Measurements from ENCODE around the gene RBM34. TPM values are rescaled to one million over a fixed set of nuclear protein-coding genes. Genes with fewer than 3 reads are reported as not detected.
"Not testable (repeated sequence)": the region's sequence is repeated elsewhere in the genome, so short reads cannot be mapped to it uniquely, and the experiment has no call there.

RBM34 gene
- 10 to 100 TPM; 74.8 to 85.1 (median 75.9) TPM for polyA plus RNA-seq (ENCODE audit: insufficient read length in 3 of 3)

DNA sequence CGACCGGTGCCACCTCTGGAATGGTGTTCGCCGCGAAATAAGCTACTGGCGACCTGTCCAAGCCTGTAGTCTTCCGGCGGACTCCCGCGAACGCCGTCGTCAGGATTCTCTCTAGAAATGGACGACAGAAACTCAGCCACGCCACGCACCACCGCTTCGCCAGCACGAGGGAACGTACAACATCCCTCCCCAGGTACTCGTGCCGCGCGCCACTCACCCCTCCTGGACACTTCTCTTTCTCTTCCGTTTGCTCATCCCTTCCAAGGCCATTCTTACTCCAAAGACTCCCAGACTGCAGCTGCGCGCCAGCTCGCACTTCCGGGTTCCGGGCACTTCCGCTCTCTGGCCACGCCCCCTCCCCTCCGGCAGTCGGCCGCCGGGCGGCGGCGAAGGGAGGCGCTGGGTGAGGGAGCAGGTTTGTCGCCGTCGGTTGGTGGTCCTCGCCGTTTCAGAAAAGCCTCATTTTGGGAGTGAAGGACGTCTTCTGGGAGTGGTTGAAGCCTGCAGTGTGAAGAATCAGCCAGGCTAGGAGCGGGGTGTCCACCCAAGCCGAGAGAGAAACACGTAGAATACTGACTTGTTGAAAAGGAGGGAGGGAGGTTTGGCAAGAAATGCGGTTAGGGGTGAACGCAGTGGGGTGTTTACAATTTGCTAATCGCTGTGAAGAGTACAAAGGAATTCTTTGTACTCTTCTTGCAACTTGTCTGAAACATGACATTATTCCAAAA, at the start of gene RBM34:
Gene RBM34 (minus strand): TSS at position 294 of the 728 bp plus-strand sequence. CDS start 24 bp downstream, at position 270.
- DNase-seq (ENCODE audit: low read depth in 3 of 3, low spot score in 2 of 3): peak; percentile 81 to 85 (median 83)

DNA sequence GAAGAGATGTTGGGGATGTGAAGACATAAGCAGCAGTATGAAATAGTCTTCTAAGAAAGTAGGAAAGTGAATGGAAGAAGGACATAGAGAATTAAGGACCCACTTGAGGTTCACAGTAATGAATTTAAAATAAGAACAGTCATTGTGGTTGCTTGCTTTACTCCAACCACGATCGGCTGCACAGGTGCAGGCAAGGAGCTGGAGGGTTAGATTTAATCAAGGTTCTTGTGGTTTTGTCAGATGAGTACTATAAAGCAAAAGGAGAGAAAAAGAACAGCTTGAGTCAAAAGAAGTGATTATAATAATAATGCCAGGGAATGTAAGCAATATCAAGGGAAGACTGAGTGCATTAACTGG, 46.1 kb upstream of the RBM34 start:
- no peak for DNase-seq (ENCODE audit: low read depth in 3 of 3, low spot score in 2 of 3)

- DNase-seq (ENCODE audit: low read depth in 3 of 3, low spot score in 2 of 3): no peak
Measured at GRCh38 chr1:235206533-235207208, 45.6 kb upstream of the RBM34 start.

DNA sequence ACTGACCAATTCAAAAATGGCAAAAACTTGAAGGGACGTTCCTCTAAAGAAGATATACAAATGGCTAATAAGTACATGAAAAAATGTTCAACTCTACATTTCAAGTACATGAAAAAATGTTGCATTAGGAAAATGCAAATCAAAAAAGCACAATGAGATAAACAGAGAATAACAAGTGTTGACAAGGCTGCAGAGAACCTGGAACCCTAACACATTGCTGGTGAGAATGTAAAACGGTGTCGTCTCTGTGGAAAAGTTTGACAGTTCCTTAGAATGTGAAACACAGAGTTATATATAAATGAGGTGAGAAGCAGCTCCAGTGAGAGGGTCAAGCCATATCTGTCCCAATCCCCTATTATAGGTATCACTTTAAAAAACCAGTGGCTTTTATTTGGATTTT, 44.6 kb upstream of the RBM34 start:
- DNase-seq (ENCODE audit: low read depth in 3 of 3, low spot score in 2 of 3): no peak

DNA sequence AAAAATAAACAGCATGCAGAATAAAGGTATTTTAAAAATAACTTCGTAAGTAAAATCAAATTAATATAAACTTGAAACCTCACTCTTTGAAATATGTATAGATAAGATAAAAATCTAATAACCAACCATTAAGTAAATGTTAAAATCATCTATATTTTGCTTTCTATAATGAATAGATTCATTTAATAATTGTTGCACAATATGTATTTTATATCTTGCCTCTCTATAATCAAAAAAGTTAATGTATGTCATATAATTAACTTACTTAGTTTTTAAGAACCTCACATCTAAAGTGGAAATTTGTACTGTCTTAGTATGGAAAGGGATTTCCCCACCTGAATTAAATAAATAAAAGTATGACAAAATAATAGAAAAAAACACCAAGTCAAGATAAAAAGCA, 42.4 kb upstream of the RBM34 start:
- no peak for DNase-seq (ENCODE audit: low read depth in 3 of 3, low spot score in 2 of 3)

- DNase-seq (ENCODE audit: low read depth in 3 of 3, low spot score in 2 of 3): not testable (repeated sequence)
Measured at GRCh38 chr1:235202447-235202846, 41.4 kb upstream of the RBM34 start.

- DNase-seq (ENCODE audit: low read depth in 3 of 3, low spot score in 2 of 3): no peak
Measured at GRCh38 chr1:235199441-235199840, 38.4 kb upstream of the RBM34 start.

DNA sequence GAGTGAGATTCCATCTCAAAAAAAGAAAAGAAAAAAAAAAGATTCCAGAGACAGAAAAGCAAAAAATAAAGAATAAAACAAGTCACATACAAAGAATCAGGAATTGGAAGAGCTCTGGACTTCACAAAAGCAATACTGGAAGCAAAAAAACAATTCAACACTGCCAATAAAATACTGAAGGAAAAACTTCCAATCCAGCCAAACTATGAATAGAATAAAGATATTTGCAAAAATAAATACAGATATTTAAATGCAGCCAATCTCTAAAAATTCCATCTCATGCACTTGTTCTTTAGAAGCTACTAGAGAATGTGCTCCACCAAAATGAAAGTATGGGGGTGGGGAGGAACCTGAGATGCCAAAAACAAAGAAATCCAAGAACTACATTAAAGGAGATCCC, 29.4 kb upstream of the RBM34 start:
- no peak for DNase-seq (ENCODE audit: low read depth in 3 of 3, low spot score in 2 of 3)

DNA sequence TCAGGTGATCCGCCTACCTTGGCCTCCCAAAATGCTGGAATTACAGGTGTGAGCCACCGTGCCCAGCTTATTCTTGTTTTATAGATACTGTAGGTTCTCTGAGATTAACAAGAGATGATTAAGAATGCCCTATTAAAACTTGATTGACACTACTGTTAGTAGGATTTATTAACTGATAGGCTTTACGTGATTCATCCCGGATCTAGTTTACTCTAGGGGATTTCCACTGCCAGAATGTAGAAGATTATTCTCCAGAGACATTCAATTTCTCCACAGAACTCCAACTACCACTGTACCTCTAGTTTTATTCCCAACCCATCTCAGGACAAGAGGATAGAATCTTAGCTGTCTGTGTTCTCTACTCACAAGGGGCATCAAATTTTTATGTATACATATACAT, 26.3 kb upstream of the RBM34 start:
- no peak for DNase-seq (ENCODE audit: low read depth in 3 of 3, low spot score in 2 of 3)

DNA sequence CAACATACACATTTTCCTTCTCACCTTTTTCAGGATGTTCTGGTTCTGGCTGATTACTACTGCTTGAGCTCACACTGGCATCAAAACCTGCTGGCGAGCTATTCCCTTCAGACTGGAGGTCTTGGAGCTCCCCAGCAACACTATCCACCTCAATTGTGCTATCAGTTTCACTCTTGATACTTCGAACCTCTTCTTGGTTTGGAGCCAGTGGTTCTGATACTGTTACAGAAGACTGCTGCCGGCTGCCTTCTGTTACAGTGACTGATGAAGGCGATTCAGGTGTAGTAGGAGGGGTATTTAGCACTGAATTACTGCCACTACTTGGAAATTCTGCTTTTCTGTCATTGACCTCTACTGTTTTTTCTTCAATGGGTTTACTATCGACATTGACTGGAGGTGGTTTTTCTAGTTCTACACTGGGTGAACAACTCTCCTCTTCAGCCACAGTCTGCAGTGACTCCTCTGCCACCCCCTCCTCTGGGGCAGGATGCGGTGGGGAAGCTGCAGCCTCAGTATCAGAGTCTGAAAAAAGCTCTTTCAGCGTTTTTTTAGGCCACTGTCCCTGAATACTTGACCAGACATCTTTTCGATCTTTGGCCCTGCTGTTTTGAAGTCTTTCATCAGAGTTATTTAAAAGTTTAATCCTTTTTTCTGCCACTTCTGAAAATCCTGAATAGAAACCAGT, 20.7 kb upstream of the RBM34 start:
- DNase-seq (ENCODE audit: low read depth in 3 of 3, low spot score in 2 of 3): no peak

DNA sequence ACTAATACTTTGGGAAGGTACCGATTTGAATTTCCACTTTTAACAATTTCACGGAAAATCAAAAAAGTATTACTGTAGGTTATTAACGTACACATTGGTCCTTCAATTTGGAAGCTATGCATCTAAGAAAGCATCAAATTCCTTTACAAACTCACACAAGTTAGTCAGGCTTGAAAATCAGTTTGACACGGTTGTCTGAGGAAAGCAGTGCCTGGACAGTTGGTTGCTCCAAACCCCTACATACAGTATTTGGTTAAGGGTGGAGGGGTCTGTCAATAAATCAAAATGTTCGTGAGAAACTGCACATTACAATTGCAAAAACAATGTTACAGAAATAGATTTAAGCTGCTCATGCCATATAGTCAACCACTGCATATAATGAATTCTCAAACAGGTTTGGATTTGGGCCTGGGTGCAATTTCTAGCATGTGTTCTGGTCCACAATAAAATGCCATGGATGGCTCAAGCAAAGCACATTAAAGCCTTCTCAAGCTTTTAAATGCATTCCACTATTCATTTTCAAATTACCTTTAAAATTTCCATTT, 19.9 kb upstream of the RBM34 start:
- no peak for DNase-seq (ENCODE audit: low read depth in 3 of 3, low spot score in 2 of 3)

- no peak for DNase-seq (ENCODE audit: low read depth in 3 of 3, low spot score in 2 of 3)
Measured at GRCh38 chr1:235176486-235176885, 15.4 kb upstream of the RBM34 start.

GRCh38 chr1:235169986-235170385, 8.9 kb upstream of the RBM34 start:
- DNase-seq (ENCODE audit: low read depth in 3 of 3, low spot score in 2 of 3): no peak

DNA sequence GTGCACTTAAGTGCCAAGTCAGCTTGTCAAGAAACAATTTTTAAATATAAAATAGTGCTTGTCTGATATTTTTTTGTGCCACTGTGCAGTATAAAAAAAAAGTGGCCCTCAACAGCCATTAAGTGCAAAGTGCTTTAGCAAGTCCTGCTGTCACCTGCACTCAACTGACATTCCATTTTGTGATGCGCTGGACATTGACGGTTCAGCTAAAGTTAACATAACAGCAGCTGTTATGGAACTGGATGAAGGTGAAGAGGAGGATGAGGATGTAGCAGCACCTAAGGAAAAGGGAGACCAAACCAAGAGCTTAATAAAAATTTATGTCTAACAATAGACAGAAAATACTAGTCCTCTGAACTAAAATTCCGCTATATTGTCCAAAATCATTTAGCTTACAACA, 7.3 kb upstream of the RBM34 start:
- DNase-seq (ENCODE audit: low read depth in 3 of 3, low spot score in 2 of 3): no peak

DNA sequence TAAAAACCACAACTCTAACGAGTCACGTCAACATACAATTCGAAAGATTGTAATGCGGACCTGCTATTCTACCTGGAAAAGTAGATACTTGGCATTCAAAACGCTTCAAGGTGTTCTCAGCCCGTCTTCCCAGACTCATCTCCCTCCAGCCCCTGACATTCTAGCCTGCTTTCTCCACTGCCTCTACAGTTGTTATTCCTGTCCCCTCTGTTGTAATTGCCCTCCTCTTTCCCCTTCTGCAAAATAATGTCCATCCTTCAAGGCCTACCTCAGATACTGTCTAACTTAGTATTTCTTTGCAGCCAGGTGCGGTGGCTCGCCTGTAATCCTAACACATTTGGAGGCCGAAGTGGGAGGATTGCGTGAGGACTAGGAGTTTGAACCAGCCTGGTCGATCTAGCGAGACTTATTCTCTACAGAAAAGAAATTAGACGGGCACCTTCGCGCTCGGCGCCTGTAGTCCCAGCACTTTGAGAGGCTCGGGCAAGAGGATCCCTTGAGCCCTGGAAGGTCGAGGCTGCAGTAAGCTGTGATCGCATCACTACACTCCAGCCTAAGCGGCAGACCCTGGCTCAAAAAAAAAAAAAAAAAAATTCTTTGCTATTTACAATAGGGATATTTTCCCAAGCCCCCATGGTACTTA, 756 bp upstream of the RBM34 start:
- DNase-seq (ENCODE audit: low read depth in 3 of 3, low spot score in 2 of 3): no peak

DNA sequence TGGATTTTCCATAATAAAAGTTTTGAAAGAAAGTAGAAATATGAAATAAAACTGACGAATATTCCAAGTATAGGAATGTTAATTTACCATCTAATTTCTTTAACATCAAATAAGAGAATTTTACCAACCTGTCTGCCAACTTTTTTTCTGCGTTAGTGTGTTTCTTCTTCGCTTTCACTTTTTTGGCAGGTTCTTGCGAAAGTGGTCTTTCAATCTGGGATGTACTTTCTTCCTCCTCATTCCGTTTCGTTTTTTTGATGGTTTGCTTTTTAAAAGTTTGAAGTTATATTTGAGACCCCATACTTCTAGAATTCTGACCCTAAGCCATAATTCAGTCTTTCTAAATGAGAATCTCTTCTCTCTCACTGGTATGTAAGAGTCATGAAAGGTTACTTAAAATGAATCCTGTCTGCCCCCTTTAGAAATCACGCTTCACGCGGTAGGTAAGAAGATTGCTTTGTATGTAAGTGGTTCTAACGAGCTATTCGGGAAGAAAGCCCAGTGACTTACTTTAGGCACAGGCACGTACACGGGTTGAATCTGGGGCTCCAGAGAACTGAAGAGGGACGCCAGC, 580 bp downstream of the RBM34 start:
- peak in 1 of 3 donors; percentile 24 for DNase-seq (ENCODE audit: low read depth in 3 of 3, low spot score in 2 of 3)

- DNase-seq (ENCODE audit: low read depth in 3 of 3, low spot score in 2 of 3): not testable (repeated sequence)
Measured at GRCh38 chr1:235159930-235160329, 1.1 kb downstream of the RBM34 start.

DNA sequence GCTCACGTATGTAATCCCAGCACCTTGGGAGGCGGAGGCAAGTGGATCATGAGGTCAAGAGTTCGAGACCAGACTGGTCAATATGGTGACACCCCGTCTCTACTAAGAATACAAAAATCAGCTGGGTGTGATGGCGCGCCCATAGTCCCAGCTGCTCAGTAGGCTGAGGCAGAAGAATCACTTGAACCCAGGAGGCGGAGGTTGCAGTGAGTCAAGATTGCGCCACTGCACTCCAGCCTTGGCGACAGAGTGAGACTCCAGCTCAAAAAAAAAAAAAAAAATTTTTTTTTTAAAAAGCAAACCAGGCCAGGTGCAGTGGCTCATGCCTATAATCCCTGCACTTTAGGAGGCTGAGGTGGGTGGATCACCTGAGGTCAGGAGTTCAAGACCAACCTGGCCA, 1.8 kb downstream of the RBM34 start:
- not testable (repeated sequence) for DNase-seq (ENCODE audit: low read depth in 3 of 3, low spot score in 2 of 3)

DNA sequence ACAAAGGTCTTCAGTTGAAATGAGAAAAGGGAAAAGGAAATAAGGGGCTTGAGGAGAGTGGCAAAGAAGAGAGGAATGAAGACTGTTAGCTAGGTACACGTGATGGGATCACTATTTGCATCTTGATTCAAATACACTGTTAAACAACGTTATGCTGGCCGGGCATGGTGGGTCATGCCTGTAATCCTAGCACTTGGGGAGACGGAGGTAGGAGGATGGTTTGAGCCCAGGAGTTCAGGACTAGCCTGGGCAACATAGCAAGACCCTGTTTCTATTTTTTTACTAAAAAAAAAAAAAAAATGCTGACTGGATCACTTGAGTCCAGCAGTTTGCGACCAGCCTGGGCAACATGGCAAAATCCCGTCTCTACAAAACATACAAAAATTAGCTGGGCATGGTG, 2.4 kb downstream of the RBM34 start:
- no peak for DNase-seq (ENCODE audit: low read depth in 3 of 3, low spot score in 2 of 3)

- DNase-seq (ENCODE audit: low read depth in 3 of 3, low spot score in 2 of 3): no peak
Measured at GRCh38 chr1:235157150-235157549, 3.9 kb downstream of the RBM34 start.

DNA sequence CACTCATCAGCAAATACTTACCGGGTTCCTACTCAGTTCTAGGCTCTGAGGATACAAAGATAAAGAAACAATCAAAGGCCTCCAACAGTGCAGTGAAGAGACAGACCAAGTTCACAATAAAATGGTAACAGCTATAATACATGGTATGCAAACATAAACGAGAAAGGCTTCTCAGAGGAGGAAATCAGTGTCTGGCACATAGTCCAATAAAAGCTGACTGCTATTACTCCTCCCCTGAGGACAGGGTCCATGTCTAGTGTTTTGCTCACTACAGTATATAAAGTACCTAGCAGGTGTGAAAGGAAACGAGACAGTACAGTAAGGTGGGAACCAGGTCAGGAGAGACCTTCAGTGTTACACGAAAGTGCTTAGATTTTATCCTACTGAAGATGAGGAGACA, 4.3 kb downstream of the RBM34 start:
- DNase-seq (ENCODE audit: low read depth in 3 of 3, low spot score in 2 of 3): no peak

All from right renal cortex interstitium (tissue), 3 donors.